ENCODE results near the gene MYO16.

DNA sequence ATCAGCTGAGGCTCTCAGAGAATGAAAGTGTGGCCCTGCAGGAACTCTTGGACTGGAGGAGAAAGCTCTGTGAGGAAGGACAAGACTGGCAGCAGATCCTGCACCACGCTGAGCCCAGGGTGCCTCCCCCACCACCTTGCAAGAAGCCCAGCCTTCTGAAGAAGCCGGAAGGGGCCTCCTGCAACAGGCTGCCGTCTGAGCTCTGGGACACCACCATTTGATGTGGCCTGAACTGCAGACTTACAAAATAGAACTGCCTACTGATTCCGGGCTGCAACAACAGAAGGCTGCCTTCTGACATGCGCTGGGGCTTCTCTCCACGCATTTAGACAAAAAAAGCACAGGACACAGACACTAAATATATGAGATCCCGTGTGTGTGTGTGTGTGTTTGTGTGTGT, 577.2 kb downstream of the MYO16 start:
- TF ChIP-seq, protein P1, sequence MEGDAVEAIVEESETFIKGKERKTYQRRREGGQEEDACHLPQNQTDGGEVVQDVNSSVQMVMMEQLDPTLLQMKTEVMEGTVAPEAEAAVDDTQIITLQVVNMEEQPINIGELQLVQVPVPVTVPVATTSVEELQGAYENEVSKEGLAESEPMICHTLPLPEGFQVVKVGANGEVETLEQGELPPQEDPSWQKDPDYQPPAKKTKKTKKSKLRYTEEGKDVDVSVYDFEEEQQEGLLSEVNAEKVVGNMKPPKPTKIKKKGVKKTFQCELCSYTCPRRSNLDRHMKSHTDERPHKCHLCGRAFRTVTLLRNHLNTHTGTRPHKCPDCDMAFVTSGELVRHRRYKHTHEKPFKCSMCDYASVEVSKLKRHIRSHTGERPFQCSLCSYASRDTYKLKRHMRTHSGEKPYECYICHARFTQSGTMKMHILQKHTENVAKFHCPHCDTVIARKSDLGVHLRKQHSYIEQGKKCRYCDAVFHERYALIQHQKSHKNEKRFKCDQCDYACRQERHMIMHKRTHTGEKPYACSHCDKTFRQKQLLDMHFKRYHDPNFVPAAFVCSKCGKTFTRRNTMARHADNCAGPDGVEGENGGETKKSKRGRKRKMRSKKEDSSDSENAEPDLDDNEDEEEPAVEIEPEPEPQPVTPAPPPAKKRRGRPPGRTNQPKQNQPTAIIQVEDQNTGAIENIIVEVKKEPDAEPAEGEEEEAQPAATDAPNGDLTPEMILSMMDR (IDR thresholded peaks at IDR 0.05): no peak
- TF ChIP-seq POLR2A (IDR thresholded peaks at IDR 0.05): no peak
